CD4-positive, alpha-beta T cell treated with Interleukin-4 for 1 hour (primary cell): ENCODE measurements around the gene ZNF628.

Experiments
- DNase-seq, 2 donors: peaks; one replicate each; pipeline ENCODE4 v3.0.0-alpha.2; 2020 to 2022

The ZNF628 gene

GRCh38 chr19:55451163-55451964 lies 25.1 kb upstream of the ZNF628 start:
- peak; percentile 16 to 23 for DNase-seq

GRCh38 chr19:55451965-55452748 lies 24.3 kb upstream of the ZNF628 start:
- DNase-seq: peak; percentile 51 to 58

GRCh38 chr19:55452749-55453346 lies 23.6 kb upstream of the ZNF628 start:
- peak; percentile 60 to 62 for DNase-seq

GRCh38 chr19:55453511-55454260 lies 22.7 kb upstream of the ZNF628 start:
- no peak for DNase-seq

GRCh38 chr19:55454787-55455243 lies 21.6 kb upstream of the ZNF628 start:
- DNase-seq: peak; percentile 45 to 52

GRCh38 chr19:55455576-55456235 lies 20.7 kb upstream of the ZNF628 start:
- no peak for DNase-seq

- no peak for DNase-seq
These were observed 20.1 kb upstream of the ZNF628 start for GRCh38 chr19:55456347-55456746.

- DNase-seq: no peak
These were observed 18.5 kb upstream of the ZNF628 start for GRCh38 chr19:55457683-55458457.

- DNase-seq: no peak
These were observed 16.9 kb upstream of the ZNF628 start for GRCh38 chr19:55459551-55459949.

- no peak for DNase-seq
These were observed 16.3 kb upstream of the ZNF628 start for GRCh38 chr19:55459950-55460657.

- DNase-seq: peak in 1 of 2 donors; percentile 40
These were observed 15.7 kb upstream of the ZNF628 start for GRCh38 chr19:55460670-55461258.

- DNase-seq: peak; percentile 100
These were observed 15.0 kb upstream of the ZNF628 start, which contains the start of gene ISOC2 for GRCh38 chr19:55461259-55461973. Gene ISOC2, minus strand, starts transcription at chr19:55461642. Its CDS starts 5,156 bp downstream, at chr19:55456486.

- DNase-seq: no peak
These were observed 14.3 kb upstream of the ZNF628 start for GRCh38 chr19:55461974-55462626.

GRCh38 chr19:55462722-55463121 lies 13.7 kb upstream of the ZNF628 start:
- no peak for DNase-seq

GRCh38 chr19:55463583-55464031 lies 12.8 kb upstream of the ZNF628 start:
- DNase-seq: no peak

- DNase-seq: no peak
These were observed 12.3 kb upstream of the ZNF628 start for GRCh38 chr19:55464039-55464661.

GRCh38 chr19:55464662-55465054 lies 11.8 kb upstream of the ZNF628 start, which contains the start of gene C19orf85:
Gene C19orf85, minus strand, starts transcription at chr19:55464751. Its CDS starts 197 bp downstream, at chr19:55464554.
- no peak for DNase-seq
